K562 (cell line): ENCODE measurements around the gene KCNK6. TPM values are rescaled to one million over a fixed set of nuclear protein-coding genes. Genes with fewer than 3 reads are reported as not detected.

ENCODE experiments used
- ATAC-seq: fragments of 200-7000 bp; cut with Tn5 transposase; 3 replicates; pipeline ENCODE4 v1.9.1; 2020; ENCODE audit warnings: moderate library complexity
- BruUV-seq: library from RNA; stranded (reverse); fragments of 400-500 nt; replicated peaks from 2 replicates; lab custom pipeline; 2021; lab: Mats Ljungman, UMichigan
- CTCF ChIA-PET: fragments of 300-600 bp; formaldehyde crosslinking; extraction: SDS; loops from one replicate; lab custom pipeline; 2021; ENCODE audit warnings: low intra/inter-chr PET ratio; lab: Yijun Ruan, JAX
- POLR2A ChIA-PET: fragments of 300-600, 350-650 bp; sonication (Branson Sonifier 250); formaldehyde crosslinking; extraction: SDS; loops from one replicate; lab custom pipeline; 2021; ENCODE audit warnings: antibody characterized with exemption, inconsistent platforms; lab: Yijun Ruan, JAX
- DNase-seq, 4 experiments: peaks; one replicate each; pipeline versions ENCODE4 v3.0.0 to v3.0.0-alpha.2; 2011 to 2018; ENCODE audit warnings: low spot score in 3 of 4, mixed read lengths in 3 of 4; ENCODE audit errors: extremely low read depth in 1 of 4
- FAIRE-seq: peaks from 2 replicates; lab custom pipeline; 2011; peaks lifted over from hg19 to GRCh38; lab: Jason Lieb, UNC
- H2AFZ ChIP-seq: 2 replicates; pipeline ENCODE4 v1.6.0; 2011; ENCODE audit warnings: low read depth, low read length, control low read depth, inconsistent platforms
- H3K27ac ChIP-seq: fragments of 200-600 bp; 3 replicates; pipeline ENCODE4 v1.8.0; 2011; ENCODE audit warnings: low read depth, mild to moderate bottlenecking, control low read depth, inconsistent platforms, low read length, moderate library complexity, mixed read lengths; ENCODE audit errors: extremely low read depth
- H3K27me3 ChIP-seq, 2 experiments: fragments of 300-600 bp in 1 of 2; 2 replicates in 1 of 2; 3 replicates in 1 of 2; pipeline versions ENCODE4 v1.6.0 to v1.8.0; 2011; ENCODE audit warnings: inconsistent platforms in 2 of 2, low read length in 2 of 2, mild to moderate bottlenecking in 1 of 2, mixed read lengths in 1 of 2, moderate library complexity in 1 of 2; ENCODE audit not compliant: control insufficient read depth in 2 of 2, insufficient read depth in 2 of 2
- H3K36me3 ChIP-seq: fragments of 300-600 bp; 3 replicates; pipeline ENCODE4 v1.8.0; 2011; ENCODE audit warnings: mild to moderate bottlenecking, low read length, inconsistent platforms; ENCODE audit not compliant: control insufficient read depth, insufficient read depth
- H3K4me1 ChIP-seq, 2 experiments: fragments of 200-600 bp in 1 of 2; replicated peaks in 1 of 2; 2 replicates in 1 of 2; 3 replicates in 1 of 2; pipeline versions ENCODE4 v1.5.1 to v1.8.0; 2011; ENCODE audit warnings: inconsistent platforms in 2 of 2, low read length in 2 of 2, mild to moderate bottlenecking in 1 of 2, mixed read lengths in 1 of 2, moderate library complexity in 1 of 2; ENCODE audit not compliant: control insufficient read depth in 2 of 2, insufficient read depth in 2 of 2
- H3K4me2 ChIP-seq: 2 replicates; pipeline ENCODE4 v1.6.1; 2011; ENCODE audit warnings: low read length, control low read depth, inconsistent platforms, mixed read lengths; ENCODE audit not compliant: insufficient read depth
- H3K4me3 ChIP-seq: fragments of 200-600 bp; sonication (generic), shearing (Covaris generic); 2 replicates; pipeline ENCODE4 v1.5.1; 2016; ENCODE audit warnings: control low read depth, inconsistent platforms
- H3K79me2 ChIP-seq: fragments of 200-600 bp; 3 replicates; pipeline ENCODE4 v1.8.0; 2011; ENCODE audit warnings: low read length, inconsistent platforms; ENCODE audit not compliant: control insufficient read depth, insufficient read depth
- H3K9ac ChIP-seq, 2 experiments: 2 replicates each; pipeline versions ENCODE4 v1.6.0 to v1.6.1; 2011; ENCODE audit warnings: low read depth in 2 of 2, low read length in 2 of 2, control low read depth in 1 of 2, inconsistent platforms in 1 of 2, mild to moderate bottlenecking in 1 of 2, mixed read lengths in 1 of 2; ENCODE audit not compliant: insufficient read depth in 1 of 2
- H3K9me1 ChIP-seq: one replicate; pipeline ENCODE4 v1.6.0; 2011; ENCODE audit warnings: inconsistent platforms, mild to moderate bottlenecking, low read length, moderate library complexity; ENCODE audit not compliant: control insufficient read depth, insufficient read depth
- H3K9me3 ChIP-seq: replicated peaks from 2 replicates; pipeline ENCODE4 v1.5.1; 2011; ENCODE audit warnings: low read depth, low read length, inconsistent platforms; ENCODE audit not compliant: control insufficient read depth, insufficient read depth
- H4K20me1 ChIP-seq: replicated peaks from 2 replicates; pipeline ENCODE4 v1.6.1; 2011; ENCODE audit warnings: low read length, inconsistent platforms, mixed read lengths; ENCODE audit not compliant: control insufficient read depth, insufficient read depth
- ASH1L ChIP-seq: fragments of 450-650 bp; IDR thresholded peaks from 2 replicates; pipeline ENCODE4 v1.6.1; 2018; ENCODE audit warnings: borderline replicate concordance, mild to moderate bottlenecking, low read depth; ENCODE audit not compliant: partially characterized antibody
- ELF1 ChIP-seq: fragments of 200-800 bp; sonication (Bioruptor generic); IDR thresholded peaks from 2 replicates; pipeline ENCODE4 v1.6.1; 2016; ENCODE audit warnings: missing genetic modification characterization, missing compliant biosample characterization
- ZNF133 ChIP-seq: fragments of 250-450 bp; sonication (Bioruptor Pico); IDR thresholded peaks from 2 replicates; pipeline ENCODE4 v1.4.0; 2020; ENCODE audit warnings: mild to moderate bottlenecking
- ZNF764 ChIP-seq: fragments of 250-450 bp; sonication (Bioruptor Pico); IDR thresholded peaks from 2 replicates; pipeline ENCODE4 v1.4.0; 2020; ENCODE audit warnings: low read depth, mild to moderate bottlenecking, moderate library complexity
- WGBS: fragments of 100-300 bp; shearing (Covaris generic); methylation state at CpG from one replicate; pipeline ENCODE4 v1.1.6; 2016; ENCODE audit warnings: low coverage, mixed read lengths; ENCODE audit not compliant: insufficient coverage; ENCODE audit errors: missing lambda C conversion rate; 5-methylcytosine and 5-hydroxymethylcytosine counted together
- in situ Hi-C: fragments of 300-500 bp; cut with MboI; formaldehyde crosslinking; loops from 4 replicates; pipeline ENCODE4 v1.15.0; 2018; ENCODE audit warnings: inconsistent platforms, mixed read lengths
- intact Hi-C: fragments of 100-400 bp; cut with micrococcal nuclease; formaldehyde crosslinking; loops from 2 replicates; pipeline ENCODE4 v1.14.2; 2022
- polyA plus RNA-seq, 8 experiments: library from polyadenylated mRNA; depleted of rRNA in 4 of 8; stranded (reverse) in 5 of 8; unstranded in 3 of 8; fragments of >200 nt; fragmentation: Nextera tagmentation in 2 of 8; fragmentation: Illumina TruSeq in 1 of 8; extraction: Ambion mirVana in 2 of 8; extraction: Trizol in 1 of 8; gene quantifications; 2 replicates each; pipeline versions ENCODE4 v1.2.1 to v1.2.3, GENCODE V29; 2011 to 2014; ENCODE audit warnings: inconsistent platforms in 1 of 8, missing spikeins in 1 of 8
- total RNA-seq, 7 experiments: library from RNA; depleted of rRNA in 6 of 7; stranded (reverse); fragments of >200 nt in 6 of 7; fragmentation: Illumina TruSeq in 2 of 7; extraction: Trizol in 2 of 7; gene quantifications; 2 replicates each; pipeline versions ENCODE4 v1.2.1 to v1.2.3, GENCODE V29; 2011 to 2021; ENCODE audit warnings: low replicate concordance in 1 of 7
- TF ChIP-seq, protein P1 (sequence below): fragments of 450-650 bp; IDR thresholded peaks from 2 replicates; pipeline ENCODE4 v1.6.1; 2016; ENCODE audit warnings: borderline replicate concordance
- TF ChIP-seq, protein P2 (sequence below): fragments of 450-650 bp; IDR thresholded peaks from 2 replicates; pipeline ENCODE4 v1.7.0; 2016; ENCODE audit warnings: borderline replicate concordance
- TF ChIP-seq, protein P3 (sequence below): fragments of 450-650 bp; formaldehyde crosslinking; IDR thresholded peaks from 2 replicates; pipeline ENCODE4 v1.4.0; 2022; ENCODE audit warnings: mild to moderate bottlenecking, moderate library complexity

KCNK6 gene
- total and polyA plus RNA-seq, 9 of the 15 experiments (the other 6 are each of a cell fraction or from before 2014, with no cell fraction given) = 0.05 to 0.42 (median 0.15) TPM

DNA sequence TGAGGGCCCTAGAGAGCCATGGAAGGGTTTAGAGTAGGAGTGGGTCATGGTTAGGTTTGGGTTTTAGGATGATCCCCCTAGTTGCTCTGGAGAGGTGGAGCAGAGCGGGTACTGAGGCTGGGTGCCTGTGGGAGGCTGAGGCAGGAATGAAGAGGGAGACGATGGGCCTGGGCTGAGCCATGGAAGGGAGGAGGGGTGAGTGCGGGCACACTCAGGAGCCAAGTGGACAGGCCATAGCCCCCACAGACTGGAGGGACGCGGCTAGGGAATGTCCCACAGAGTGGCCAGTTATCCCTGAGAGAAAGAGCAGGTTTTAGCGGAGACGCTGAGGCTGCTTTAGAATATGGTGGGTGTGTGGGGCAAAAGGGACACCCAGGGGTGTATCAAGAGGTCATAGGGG is 10.0 kb downstream of the KCNK6 start:
- in situ Hi-C loops = loop anchor here (5.0 to 25.0 kb wide), 3 partner anchors 87 to 417 kb away; partner anchors contain the start of genes SIPA1L3 and WDR87

More for the DNA sequence above, 10.0 kb downstream of the KCNK6 start:
- Histone ChIP-seq H3K36me3 (no peaks in the 10 kb centered on the region), H3K9me3 (no peaks in the 10 kb centered on the region), H3K9ac (peak overlapping the region in 1 of 2 experiments; percentile 71; a peak in 2 of 4 replicates), H3K4me3 (no peak overlapping the region), H3K4me1 (peaks cover 6 to 24% of the 10 kb centered on the region in 2 experiments; a peak in 4 of 5 replicates), H2AFZ (no peak overlapping the region), H3K27ac (no peak overlapping the region)
- intact Hi-C loops = no loop called here
- no TSS peak for BruUV-seq
- CTCF ChIA-PET = interaction anchor here (1.0 kb wide), 1 partner anchor 95 kb away, joined by 3 read pairs; no protein-coding TSS in a partner anchor
- ATAC-seq = no peak
- TF ChIP-seq, protein P1, sequence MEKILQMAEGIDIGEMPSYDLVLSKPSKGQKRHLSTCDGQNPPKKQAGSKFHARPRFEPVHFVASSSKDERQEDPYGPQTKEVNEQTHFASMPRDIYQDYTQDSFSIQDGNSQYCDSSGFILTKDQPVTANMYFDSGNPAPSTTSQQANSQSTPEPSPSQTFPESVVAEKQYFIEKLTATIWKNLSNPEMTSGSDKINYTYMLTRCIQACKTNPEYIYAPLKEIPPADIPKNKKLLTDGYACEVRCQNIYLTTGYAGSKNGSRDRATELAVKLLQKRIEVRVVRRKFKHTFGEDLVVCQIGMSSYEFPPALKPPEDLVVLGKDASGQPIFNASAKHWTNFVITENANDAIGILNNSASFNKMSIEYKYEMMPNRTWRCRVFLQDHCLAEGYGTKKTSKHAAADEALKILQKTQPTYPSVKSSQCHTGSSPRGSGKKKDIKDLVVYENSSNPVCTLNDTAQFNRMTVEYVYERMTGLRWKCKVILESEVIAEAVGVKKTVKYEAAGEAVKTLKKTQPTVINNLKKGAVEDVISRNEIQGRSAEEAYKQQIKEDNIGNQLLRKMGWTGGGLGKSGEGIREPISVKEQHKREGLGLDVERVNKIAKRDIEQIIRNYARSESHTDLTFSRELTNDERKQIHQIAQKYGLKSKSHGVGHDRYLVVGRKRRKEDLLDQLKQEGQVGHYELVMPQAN = no peak
- TF ChIP-seq ELF1 (tag) (no peak), ZNF764 (CRISPR knock-in tag) (no peak), ZNF133 (CRISPR knock-in tag) (no peak), ASH1L (no peak)
- TF ChIP-seq, protein P2, sequence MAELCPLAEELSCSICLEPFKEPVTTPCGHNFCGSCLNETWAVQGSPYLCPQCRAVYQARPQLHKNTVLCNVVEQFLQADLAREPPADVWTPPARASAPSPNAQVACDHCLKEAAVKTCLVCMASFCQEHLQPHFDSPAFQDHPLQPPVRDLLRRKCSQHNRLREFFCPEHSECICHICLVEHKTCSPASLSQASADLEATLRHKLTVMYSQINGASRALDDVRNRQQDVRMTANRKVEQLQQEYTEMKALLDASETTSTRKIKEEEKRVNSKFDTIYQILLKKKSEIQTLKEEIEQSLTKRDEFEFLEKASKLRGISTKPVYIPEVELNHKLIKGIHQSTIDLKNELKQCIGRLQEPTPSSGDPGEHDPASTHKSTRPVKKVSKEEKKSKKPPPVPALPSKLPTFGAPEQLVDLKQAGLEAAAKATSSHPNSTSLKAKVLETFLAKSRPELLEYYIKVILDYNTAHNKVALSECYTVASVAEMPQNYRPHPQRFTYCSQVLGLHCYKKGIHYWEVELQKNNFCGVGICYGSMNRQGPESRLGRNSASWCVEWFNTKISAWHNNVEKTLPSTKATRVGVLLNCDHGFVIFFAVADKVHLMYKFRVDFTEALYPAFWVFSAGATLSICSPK = no peak
- TF ChIP-seq, protein P3, sequence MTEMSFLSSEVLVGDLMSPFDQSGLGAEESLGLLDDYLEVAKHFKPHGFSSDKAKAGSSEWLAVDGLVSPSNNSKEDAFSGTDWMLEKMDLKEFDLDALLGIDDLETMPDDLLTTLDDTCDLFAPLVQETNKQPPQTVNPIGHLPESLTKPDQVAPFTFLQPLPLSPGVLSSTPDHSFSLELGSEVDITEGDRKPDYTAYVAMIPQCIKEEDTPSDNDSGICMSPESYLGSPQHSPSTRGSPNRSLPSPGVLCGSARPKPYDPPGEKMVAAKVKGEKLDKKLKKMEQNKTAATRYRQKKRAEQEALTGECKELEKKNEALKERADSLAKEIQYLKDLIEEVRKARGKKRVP (CRISPR knock-in tag) = no peak
- TF ChIP-seq, all 486 proteins: peak for 0
- no peaks in the 10 kb centered on the region for H3K9me1 ChIP-seq
- POLR2A ChIA-PET = interaction anchor here (1.5 kb wide), 1 partner anchor 63 kb away, joined by 4 read pairs; no protein-coding TSS in a partner anchor
- FAIRE-seq (no peak), DNase-seq (no peak)
- no peaks in the 10 kb centered on the region for H3K79me2 ChIP-seq
- WGBS = 94% methylated on average over 7 of the region's 7 CpGs
- no peak overlapping the region for H3K4me2 ChIP-seq
- H4K20me1 ChIP-seq = no peaks in the 10 kb centered on the region
- H3K27me3 ChIP-seq = no peaks in the 10 kb centered on the region
